ENCODE data around the gene BAIAP2L2. TPM values are rescaled to one million over a fixed set of nuclear protein-coding genes. Genes with fewer than 3 reads are reported as not detected.

Gene BAIAP2L2
- total and polyA plus RNA-seq, 2 of the 4 experiments (the other 2 are of a cell fraction) = 0.18 to 0.46 TPM

GRCh38 chr22:38115423-38116205 is 5.1 kb upstream of the BAIAP2L2 start (continued):
- TF ChIP-seq MXI1 (IDR thresholded peaks at IDR 0.05; ENCODE audit: borderline replicate concordance, low read depth, low read length) (no peak), POLR2A (IDR thresholded peaks at IDR 0.05; ENCODE audit: low read depth, low read length) (no peak)

GRCh38 chr22:38114484-38115398 is 4.3 kb upstream of the BAIAP2L2 start:
- WGBS, 2 experiments (ENCODE audit: extremely low coverage in 2 of 2, insufficient read length in 1 of 2) = 49% methylated on average over 12 of the region's 32 CpGs; no CpG with 5 or more reads in 1 of the 2 experiments
- CTCF ChIA-PET = interaction anchor here (0.6 to 1.3 kb wide), 14 partner anchors 16 to 1079 kb away, joined by 3 to 6 read pairs (median 4); partner anchors contain the start of gene MAFF
- in situ Hi-C loops (cut with MboI; ENCODE audit: low sequenced_read_pairs) = no loop called here

More at GRCh38 chr22:38114484-38115398, 4.3 kb upstream of the BAIAP2L2 start:
- Histone ChIP-seq H3K9me3 (ENCODE audit: control insufficient read depth, insufficient read depth, low read length) (no peaks in the 10 kb centered on the region), H3K9me1 (ENCODE audit: insufficient read depth, low read length) (no peaks in the 10 kb centered on the region), H3K4me1 (ENCODE audit: control insufficient read depth, insufficient read depth, low read length) (no peaks in the 10 kb centered on the region; the same call in 1 of the 2 replicates), H4K20me1 (ENCODE audit: insufficient read depth, low read length) (no peaks in the 10 kb centered on the region), H2BK120ac (ENCODE audit: low read depth, low read length) (no peak overlapping the region; the same call in 1 of the 2 replicates), H4K91ac (ENCODE audit: insufficient read depth, low read depth, low read length) (no peak overlapping the region; the same call in 1 of the 2 replicates), H2BK5ac (ENCODE audit: low read depth, low read length, poor library complexity, severe bottlenecking) (no peak overlapping the region), H3K4ac (ENCODE audit: low read depth, low read length) (0 out of 2 replicates have a peak overlapping the region, but pooled peaks have one; percentile 37), H2BK20ac (ENCODE audit: low read depth, low read length) (no peak overlapping the region), H2AK9ac (replicated peaks; ENCODE audit: low read depth, low read length, poor library complexity) (peak overlapping the region; percentile 81), H3K4me2 (ENCODE audit: low read depth, low read length) (no peak overlapping the region), H3K23ac (ENCODE audit: low read depth, low read length) (no peak overlapping the region), H2AK5ac (ENCODE audit: low read depth, low read length) (no peak overlapping the region; the same call in 1 of the 2 replicates), H3K14ac (replicated peaks; ENCODE audit: low read depth, low read length) (no peak overlapping the region), H3K4me3 (ENCODE audit: insufficient read depth, low read depth, low read length) (no peak overlapping the region), H3K27me3 (ENCODE audit: control insufficient read depth, insufficient read depth, low read length) (peaks cover 2% of the 10 kb centered on the region; the same call in 1 of the 2 replicates), H3K36me3 (ENCODE audit: control insufficient read depth, insufficient read depth, low read length) (no peaks in the 10 kb centered on the region), H4K8ac (ENCODE audit: low read depth in 2 of 2, low read length in 2 of 2) (no peak overlapping the region; a peak in 1 of 4 replicates), H4K5ac (ENCODE audit: low read depth, low read length) (no peak overlapping the region), H3K56ac (ENCODE audit: extremely low read depth, insufficient read depth, low read length) (no peak overlapping the region), H3K79me1 (ENCODE audit: low read depth in 1 of 2, low read length in 2 of 2) (no peaks in the 10 kb centered on the region), H2AFZ (replicated peaks; ENCODE audit: low read length, poor library complexity) (peak overlapping the region; percentile 89), H3K27ac (ENCODE audit: insufficient read depth, low read length) (no peak overlapping the region), H3K9ac (ENCODE audit: low read depth, low read length) (no peak overlapping the region), H2BK15ac (ENCODE audit: low read depth, low read length) (no peak overlapping the region), H3K18ac (ENCODE audit: low read depth, low read length) (no peak overlapping the region)
- TF ChIP-seq CTCF (conservative IDR thresholded peaks at IDR 0.05; ENCODE audit: low read depth, low read length) (peak; percentile 96), MAZ (IDR thresholded peaks at IDR 0.05; ENCODE audit: borderline replicate concordance, low read depth, low read length) (peak; percentile 57; the same call in 1 of the 2 replicates), RCOR1 (IDR thresholded peaks at IDR 0.05; ENCODE audit: insufficient replicate concordance, low read length) (no peak), POLR2A (IDR thresholded peaks at IDR 0.05; ENCODE audit: low read depth, low read length) (no peak), RAD21 (IDR thresholded peaks at IDR 0.05; ENCODE audit: low read length) (peak; percentile 91), SMC3 (IDR thresholded peaks at IDR 0.05; ENCODE audit: low read depth, low read length) (peak; percentile 86)
- dilution Hi-C loops (cut with HindIII; ENCODE audit: low sequenced_read_pairs, unreplicated experiment) (no loop called here), intact Hi-C loops (cut with micrococcal nuclease) (loop anchor here (1.0 to 2.0 kb wide), 2 partner anchors 90 to 239 kb away; no protein-coding TSS in a partner anchor)
- ATAC-seq (ENCODE audit: low read depth) (peak; percentile 99), DNase-seq (peak; percentile 78)
- POLR2A ChIA-PET (ENCODE audit: unreplicated experiment) = no interaction called here
- BruUV-seq (replicated peaks) = no TSS peak

All from IMR-90 (cell line).